HG03108 (cell line): ENCODE results near the gene PROM1.

Source experiments
- ATAC-seq: cut with Tn5 transposase; IDR thresholded peaks from one replicate; pipeline ENCODE4 v1.9.1; 2021; ENCODE audit warnings: moderate library complexity; ENCODE audit not compliant: unreplicated experiment

PROM1 gene

DNA sequence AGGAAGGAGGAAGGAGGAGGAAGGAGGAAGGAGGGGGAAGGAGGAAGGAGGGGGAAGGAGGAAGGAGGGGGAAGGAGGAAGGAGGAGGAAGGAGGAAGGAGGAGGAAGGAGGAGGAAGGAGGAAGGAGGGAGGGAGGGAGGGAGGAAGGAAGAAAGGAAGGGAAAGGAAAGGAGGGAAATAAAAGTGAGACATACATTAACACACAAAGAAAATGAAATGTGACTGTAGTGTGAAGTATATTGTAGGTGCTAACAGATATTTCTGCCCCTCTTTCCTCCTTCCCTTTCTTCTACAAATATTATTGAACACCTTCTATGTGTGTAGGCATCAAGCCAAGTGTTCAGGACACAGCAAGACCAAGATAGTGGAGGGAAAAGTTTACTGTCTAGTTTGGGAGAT is 26.4 kb upstream of the PROM1 start:
- no peak for ATAC-seq

DNA sequence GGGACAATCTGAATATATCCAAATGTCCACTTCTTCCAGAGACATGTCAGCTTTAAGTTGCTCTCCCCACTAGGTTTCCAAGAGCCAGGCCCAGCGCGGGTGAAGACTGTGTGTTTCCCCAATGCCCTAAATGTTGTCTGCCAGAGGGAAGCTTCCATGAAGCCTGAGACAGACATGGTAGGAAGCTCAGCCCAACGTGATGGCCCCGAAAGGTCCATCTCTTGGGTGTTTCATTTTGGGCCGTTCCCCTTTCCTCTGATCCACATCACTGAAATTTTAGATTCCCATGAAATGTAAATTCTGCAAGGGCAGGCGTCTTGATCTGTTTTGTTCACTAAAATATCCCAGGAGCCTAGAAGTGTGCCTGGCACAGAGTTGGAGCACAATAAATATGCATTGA is 25.4 kb upstream of the PROM1 start:
- no peak for ATAC-seq

DNA sequence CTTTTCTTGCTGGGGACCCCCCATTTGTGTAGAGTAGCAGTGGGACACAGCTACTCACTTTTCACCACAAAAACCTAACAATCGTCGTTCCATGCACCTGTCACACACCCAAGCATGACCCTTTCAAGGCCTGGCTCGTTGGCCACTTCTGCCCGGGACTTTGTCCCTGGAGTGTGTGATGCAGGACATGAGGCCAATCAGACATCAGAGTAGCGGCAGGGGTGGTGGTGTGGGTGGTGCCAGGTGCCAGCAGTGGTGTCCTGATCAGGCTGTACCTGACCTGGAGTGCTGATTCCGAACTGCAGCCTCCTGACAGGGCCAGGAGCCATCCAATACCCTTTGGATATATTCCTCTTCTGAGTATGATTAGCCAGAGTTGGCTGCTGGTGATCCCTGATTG is 23.1 kb upstream of the PROM1 start:
- no peak for ATAC-seq

DNA sequence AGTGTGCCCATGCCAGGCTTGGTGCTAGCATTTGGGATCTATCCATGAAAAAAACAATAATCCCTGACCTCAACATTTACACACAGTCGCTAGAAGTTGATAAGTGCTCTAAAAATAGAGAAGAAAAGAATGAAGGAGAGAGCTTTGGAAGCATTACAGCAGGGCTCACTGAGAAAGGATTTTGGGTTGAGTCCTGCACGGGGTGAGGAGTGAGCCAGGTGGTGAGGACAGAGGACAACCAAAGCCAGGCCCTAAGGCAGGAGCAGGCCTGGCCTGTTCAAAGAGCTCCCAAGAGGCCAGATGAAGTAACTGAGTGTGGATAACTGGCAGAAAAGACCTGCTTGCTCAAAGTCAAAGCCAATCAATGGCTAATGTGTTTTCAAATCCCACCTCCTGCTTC is 20.7 kb upstream of the PROM1 start:
- ATAC-seq = no peak

DNA sequence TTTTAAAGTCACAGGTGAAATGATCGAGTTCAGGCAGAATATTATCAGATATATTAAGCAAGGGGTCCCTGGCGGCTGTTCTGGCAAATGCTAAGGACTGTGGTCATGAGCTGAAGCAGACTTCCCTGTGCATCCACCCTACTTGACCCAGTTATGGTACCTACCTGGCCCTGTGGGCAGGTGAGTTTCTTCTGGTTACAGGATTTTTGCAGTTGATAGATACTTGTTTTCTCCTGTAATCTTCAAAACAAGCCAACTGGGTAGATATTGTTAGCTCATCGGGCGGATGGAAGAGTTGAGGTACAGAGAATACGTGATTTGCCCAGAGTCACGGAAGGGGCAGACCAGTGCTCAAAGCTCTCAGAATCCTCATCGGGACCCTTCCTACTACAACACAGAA is 18.5 kb upstream of the PROM1 start:
- ATAC-seq = no peak

DNA sequence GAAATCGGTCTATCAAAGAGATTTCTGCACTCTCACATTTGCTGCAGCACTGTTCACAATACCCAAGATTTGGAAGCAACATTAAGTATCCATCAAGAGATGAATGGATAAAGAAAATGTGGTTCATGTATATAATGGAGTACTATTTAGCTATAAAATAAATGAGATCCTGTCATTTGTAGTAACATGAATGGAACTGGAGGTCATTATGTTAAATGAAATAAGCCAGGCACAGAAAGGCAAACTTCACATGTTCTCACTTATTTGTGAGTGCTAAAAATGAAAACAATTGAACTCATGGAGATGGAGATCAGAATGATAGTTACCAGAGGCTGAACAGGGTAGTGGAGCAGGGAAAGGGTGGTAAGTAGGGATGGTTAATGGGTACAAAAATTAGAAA is 17.0 kb upstream of the PROM1 start:
- ATAC-seq = no peak

DNA sequence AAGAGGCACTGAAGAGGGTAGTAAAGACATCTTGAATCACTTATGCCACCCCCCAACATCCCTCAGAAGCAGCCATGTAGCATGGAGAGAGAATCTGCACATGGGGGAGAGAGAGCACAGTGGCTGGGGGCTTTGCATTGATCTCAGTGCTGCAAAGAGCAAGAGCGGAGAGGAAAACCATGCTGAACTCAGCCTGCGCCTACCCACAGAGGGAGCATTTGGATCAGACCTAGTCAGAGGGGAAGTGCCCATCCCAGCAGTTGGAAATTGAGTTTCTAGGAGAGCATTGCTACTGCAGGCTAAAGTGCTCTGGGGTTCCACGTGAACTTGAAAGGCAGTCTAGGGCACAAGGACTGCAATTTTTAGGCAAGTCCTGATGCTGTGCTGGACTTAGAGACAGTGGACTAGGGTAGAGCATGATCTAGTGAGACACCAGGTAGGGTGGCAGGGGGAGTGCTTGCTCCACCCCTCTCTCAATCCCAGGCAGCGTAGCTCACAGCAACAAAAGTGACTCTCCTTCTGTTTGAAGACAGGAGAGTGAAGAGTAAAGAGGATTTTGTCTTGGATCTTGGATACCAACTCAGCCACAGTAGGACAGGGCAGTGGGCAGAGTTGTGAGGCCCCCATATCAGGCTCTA is 9.0 kb upstream of the PROM1 start:
- no peak for ATAC-seq

DNA sequence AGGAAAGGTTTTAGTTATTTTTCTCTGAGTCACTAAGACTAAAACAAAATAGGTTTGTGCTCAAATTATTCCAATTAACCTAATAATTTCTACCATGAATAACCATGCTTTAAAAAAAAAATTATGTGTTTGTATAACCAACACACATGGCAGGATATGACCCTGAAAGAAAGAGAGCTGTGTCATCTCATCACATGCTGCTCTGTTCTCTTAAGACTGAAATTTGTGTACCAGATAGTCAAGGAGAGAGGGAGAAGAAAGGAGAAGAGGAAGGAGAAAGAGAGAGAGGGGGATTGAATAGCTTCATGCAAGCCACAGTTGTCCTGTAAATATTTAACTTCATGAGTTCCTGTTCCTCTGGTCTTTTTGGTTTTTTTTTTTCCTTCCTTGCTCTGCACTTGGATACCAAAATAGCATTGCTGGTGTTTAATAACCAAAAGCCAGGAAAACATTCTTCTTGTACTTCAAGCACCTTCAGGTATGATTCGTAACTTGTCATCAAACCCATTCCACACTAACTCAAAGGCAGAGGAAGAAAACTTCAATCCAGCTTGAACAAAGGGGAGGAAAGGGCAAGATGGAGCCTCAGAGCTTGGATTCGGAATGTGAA is 6.4 kb upstream of the PROM1 start:
- no peak for ATAC-seq

DNA sequence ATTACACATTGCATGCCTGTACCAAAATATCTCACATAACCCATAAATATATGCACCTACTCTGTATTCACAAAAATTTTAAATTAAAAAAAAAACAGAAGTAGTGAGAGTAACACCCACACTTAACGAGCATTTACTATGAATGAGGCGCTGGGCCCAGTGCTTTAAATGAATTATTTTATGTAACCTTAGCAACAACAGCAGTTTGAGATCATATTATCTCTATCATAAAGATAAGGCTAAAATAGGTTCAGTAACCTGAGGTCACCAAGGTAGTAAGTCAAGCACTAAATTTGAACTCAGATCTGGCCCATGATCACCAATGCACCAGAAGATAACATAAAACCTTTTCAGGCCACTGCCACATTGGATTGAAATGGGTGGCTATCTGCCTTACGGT is 5.3 kb upstream of the PROM1 start:
- no peak for ATAC-seq

DNA sequence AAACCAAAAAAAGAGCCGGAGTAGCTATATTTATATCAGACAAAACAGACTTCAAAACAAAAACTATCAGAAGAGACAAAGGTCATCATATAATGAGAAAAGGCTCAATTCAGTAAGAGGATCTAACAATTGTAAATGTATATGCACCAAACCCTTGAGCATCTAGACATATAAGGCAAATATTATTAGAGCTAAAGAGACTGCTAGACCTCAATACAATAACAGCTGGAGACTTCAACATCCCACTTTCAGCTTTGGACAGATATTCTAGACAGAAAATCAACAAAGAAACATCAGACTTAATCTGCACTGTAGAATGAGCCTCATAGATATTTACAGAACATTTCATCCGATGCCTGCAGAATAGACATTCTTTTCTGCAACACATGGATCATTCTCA is 4.8 kb upstream of the PROM1 start:
- no peak for ATAC-seq

DNA sequence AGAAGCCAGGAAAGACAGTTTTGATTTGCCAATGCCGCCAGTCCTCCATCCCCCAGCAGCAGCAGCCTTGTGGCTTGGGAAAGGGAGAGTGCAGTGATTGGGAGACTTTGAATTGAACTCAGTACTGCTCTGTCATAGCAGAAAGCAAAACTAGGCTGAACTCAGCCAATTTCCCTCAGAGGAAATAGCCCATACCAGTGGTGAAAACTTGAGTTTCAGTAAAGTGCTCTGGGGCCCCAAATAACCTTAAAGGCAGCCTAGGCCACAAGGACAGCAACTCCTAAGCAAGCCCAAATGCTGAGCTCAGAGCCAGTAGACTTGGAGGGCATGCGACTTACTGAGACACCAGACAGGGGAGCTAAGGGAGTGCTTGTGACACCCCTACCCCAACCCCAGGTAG is 2.0 kb upstream of the PROM1 start:
- no peak for ATAC-seq

DNA sequence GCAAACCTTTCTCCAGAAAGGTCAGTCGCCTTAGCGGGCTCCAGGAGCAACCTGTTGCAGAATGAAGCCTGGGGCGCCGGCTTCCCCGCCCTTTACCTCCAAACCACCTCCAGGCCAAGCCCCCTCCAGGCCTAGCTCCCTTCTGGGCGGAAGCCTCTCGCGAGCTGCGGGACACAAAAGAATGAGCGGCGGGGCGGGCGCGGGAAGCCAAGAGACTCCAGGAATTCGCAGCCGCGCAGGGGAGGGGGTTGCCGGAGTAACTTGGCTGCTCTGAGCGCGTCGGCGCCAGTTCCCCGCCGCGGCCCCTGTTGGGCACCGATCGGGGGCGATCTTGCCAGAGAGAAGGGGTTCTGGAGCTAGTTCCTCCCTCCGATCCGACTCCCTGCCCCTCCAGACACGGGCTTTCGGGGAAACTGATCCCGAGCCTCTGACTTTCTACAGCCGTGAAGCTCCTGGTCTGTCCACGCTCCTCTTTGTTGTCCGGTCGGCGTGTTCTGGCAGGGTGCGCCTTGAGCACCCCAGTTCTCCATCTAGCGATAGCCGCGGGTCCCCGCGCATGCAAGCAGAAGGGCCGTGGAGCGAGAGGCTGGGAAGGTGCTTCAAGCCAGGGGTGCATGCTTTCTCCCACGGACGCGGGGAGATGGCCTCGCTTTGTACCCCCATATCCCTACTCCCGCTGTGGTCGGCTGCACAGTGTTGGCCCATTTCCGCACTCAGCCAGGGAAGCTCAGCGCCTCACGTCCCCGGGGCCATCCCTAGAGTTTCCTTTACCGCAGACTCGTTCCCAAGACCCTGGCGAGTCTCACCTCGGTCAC is 1.2 kb downstream of the PROM1 start:
- ATAC-seq = no peak

DNA sequence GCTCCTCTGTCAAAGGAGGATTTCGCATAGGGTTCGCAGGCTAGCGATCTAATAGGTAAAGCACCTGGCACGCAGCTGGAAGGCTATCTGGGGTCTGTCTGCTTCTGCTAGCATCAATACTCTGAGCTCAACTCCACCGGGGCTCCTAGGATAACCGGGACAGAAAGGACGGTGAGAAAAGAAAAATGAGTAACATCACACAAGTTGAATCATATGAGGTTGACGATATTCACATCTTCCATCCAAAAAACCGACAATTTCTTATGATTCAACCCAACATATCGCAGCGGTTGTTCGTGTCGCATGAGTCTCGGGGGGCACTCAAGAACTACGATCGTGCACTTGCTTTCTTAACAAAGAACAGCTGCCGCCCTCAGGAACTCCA is 1.8 kb downstream of the PROM1 start:
- ATAC-seq = no peak

DNA sequence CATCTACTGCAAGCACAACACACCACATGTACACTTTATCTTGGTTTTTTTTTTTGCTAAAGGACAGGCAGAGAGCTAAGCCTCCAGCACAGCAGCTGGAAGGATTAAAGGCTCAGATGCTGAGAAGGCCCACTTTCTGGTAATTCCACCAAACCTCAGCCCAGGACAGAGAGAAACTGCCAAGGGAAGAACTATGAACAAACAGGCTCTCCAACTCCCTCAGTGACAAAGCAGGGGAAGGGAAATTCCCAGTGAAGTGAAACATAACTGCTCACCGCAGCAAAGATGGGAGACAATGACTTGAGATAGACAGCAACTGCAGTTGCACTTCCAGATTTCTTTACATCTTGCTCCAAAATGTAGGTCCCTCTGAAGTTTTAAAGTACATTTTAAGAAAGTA is 4.8 kb downstream of the PROM1 start:
- ATAC-seq = peak; percentile 84

DNA sequence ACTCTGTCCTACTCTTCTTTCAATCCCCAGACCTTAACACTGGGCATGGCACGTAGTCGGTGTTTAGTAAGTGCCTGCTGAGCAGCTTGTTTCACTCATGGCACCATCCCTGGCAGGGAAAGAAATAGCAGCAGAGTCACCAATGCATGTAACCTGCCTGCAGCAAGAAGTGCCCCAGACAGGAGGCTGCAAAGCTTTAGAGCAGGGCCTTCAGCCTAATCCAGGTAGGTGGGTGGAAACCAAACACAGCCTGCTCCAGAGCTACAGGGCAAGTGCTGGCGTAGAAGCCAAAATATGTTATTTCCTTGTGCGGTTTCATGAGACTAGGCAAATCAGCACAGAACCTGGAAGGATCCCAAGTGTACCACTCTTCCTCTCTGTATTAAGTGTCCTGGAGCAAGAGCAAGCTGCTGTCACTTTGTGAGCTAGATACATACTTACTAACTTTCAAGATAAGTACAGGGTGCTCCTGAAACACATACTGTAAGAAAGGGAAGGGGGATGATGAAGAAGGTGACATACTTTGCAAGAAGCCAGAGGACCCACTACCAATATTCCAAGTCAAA is 5.5 kb downstream of the PROM1 start:
- ATAC-seq = no peak

DNA sequence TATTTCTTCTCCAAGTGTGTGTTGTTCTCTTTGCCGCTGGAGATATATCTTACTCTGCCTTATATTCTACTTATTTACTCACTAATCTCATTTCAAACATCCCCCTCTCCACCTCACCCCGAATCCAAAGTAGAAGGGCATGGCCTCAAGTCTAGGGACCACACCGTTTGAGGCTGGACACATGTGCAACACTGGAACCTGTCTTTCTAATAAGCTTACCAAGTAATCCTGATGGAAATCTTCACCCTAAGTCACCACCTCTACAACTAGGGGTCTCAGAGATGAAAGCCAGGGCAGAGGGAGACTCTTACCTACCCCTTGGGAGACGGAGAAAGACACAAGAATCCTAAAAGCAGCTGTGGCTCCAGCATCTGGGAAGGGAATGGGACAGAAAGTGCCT is 6.0 kb downstream of the PROM1 start:
- no peak for ATAC-seq

DNA sequence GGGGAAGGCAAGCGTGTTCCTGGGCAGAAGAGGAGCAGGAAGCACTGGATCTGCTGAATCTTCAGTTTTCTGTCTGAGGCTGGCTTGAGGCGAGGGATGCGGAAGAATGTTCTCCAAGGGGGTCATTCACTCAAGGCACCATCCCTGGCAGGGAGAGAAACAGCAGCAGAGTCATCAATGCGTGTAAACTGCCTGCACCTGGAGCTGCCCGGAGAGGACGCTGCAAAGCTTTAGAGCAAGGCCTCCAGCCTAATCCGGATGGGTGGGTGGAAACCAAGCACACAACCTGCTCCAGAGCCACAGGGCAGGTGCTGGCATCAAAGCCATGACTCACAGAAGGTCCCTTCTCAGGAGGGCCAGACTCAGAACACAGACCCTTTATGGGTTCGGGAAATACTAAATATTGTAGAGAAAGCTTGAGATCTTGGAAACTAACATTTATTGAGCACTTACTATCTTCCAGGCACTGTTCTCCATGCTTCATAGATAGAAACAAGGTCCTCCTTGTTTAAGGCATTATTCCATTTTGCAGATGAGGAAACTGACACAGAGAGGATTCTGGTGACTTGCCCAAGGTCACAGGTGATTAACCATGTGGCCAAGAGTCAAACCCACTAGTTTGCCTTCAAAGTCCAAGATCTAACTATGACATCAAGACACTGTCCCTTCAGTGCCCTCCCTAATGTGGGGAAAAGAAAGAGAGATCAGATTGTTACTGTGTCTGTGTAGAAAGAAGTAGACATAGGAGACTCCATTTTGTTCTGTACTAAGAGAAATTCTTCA is 7.7 kb downstream of the PROM1 start:
- no peak for ATAC-seq

DNA sequence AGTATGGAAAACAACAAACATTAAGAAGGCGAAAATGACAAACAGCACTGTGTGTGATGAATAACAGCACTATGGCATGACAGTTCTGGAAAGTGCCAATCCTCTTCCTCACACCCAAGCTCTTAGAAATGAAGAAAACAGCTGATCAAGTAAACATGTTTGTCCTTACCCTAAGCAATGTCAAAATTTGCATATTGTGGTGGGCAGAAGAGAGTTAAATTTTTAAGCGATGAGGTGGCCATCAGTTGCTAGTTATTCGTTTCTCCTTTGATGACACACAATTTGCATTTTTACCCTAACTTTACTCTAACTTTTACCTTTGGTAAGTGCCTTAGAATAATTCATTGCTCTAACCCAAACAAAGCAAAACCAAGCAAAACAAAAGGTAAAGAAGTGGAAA is 8.8 kb downstream of the PROM1 start:
- ATAC-seq = no peak

DNA sequence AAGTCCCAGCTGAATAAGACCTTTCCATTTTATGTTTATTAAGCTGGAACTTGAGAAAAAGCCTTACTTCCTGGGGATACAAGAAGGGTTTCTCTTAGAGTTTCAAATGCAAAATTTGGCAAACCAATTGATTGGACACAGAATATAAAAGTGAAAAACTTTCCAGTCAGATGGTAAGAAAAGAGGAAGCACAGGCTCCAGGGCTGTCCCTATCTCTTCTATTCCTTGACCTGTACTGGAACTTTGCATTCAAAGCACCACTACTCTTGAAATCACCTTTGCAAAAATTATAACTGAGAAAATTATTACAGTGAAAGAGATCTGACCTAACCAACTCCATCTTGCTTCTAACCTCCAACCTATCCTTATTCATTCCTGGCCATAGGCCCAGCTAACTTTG is 11.7 kb downstream of the PROM1 start:
- no peak for ATAC-seq

DNA sequence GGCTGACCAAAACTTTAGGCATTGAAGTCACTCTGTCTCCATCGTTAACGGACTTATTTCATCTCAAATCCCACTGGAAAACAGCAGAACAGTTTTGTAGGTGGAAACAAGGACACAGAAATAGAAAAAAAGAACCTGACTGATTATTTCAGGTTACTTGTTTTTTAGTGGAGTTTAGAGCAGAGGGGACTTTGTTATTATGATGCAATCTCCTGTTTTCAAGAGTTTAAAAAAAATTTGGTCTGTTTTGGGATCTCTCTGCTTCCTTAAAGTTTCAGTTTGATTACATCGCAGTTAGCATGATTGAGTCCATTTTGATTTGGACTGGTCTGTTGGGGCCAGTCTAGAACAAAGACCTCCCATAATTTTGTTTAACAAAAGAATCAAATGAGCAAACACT is 13.6 kb downstream of the PROM1 start:
- no peak for ATAC-seq

DNA sequence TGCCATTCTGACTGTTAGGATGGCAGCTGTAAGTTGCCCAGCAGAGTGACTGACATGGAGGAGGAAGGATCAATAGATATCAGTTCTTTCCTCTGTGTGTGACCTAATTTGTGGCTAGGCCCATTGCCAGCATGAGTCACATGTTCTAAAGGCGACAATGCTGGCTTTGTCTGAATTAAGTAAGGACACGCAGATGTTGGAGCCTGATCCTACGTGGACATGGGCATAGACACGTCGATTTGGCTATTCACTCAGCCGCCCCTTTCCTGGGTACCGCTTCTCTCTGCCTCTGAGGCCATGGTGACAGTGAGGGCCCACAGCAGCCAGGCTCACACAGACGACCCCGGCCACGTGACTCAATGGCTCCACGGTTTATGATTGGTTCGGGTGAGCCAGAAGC is 16.3 kb downstream of the PROM1 start:
- no peak for ATAC-seq
